HepG2 (cell line): ENCODE results near the gene GLYATL3. TPM values are rescaled to one million over a fixed set of nuclear protein-coding genes. Genes with fewer than 3 reads are reported as not detected.

Experiments
- CBX5 ChIP-seq: sonication (generic); formaldehyde crosslinking; IDR thresholded peaks from 2 replicates; pipeline ENCODE4 v1.4.0; 2020; ENCODE audit warnings: missing genetic modification reagents, borderline replicate concordance
- CHCHD3 ChIP-seq: sonication (generic); formaldehyde crosslinking; IDR thresholded peaks from 2 replicates; pipeline ENCODE4 v1.8.0; 2022; ENCODE audit warnings: mild to moderate bottlenecking, missing genetic modification reagents, moderate library complexity
- KLF13 ChIP-seq: sonication (generic); formaldehyde crosslinking; IDR thresholded peaks from 2 replicates; pipeline ENCODE4 v1.4.0; 2020; ENCODE audit warnings: mild to moderate bottlenecking, missing genetic modification reagents
- KMT2A ChIP-seq: sonication (generic); formaldehyde crosslinking; IDR thresholded peaks from 2 replicates; pipeline ENCODE4 v1.4.0; 2020; ENCODE audit warnings: missing genetic modification reagents
- MEIS1 ChIP-seq: sonication (generic); formaldehyde crosslinking; IDR thresholded peaks from 2 replicates; pipeline ENCODE4 v1.9.0; 2021; ENCODE audit warnings: mild to moderate bottlenecking, missing genetic modification reagents, moderate library complexity, borderline replicate concordance
- NR3C1 ChIP-seq: sonication (generic); formaldehyde crosslinking; IDR thresholded peaks from 2 replicates; pipeline ENCODE4 v1.4.0; 2020; ENCODE audit warnings: missing genetic modification reagents
- SRSF9 ChIP-seq: fragments of 200-400 bp; formaldehyde crosslinking; IDR thresholded peaks from 2 replicates; pipeline ENCODE4 v1.6.1; 2018; ENCODE audit warnings: borderline replicate concordance, mild to moderate bottlenecking, low read depth, low read length; ENCODE audit not compliant: insufficient read depth, poor library complexity, severe bottlenecking
- TGIF2 ChIP-seq: IDR thresholded peaks from 2 replicates; pipeline ENCODE4 v1.6.1; 2016; ENCODE audit warnings: control low read depth, missing compliant biosample characterization
- ZNF781 ChIP-seq: sonication (generic); formaldehyde crosslinking; IDR thresholded peaks from 2 replicates; pipeline ENCODE4 v1.5.1; 2020; ENCODE audit warnings: borderline replicate concordance, mild to moderate bottlenecking, missing genetic modification reagents; ENCODE audit errors: not compliant biosample characterization
- polyA plus RNA-seq, 8 experiments: library from polyadenylated mRNA; depleted of rRNA in 3 of 8; stranded (reverse) in 7 of 8; unstranded in 1 of 8; fragments of >200 nt; fragmentation: Illumina TruSeq in 4 of 8; extraction: Trizol in 4 of 8; gene quantifications; 2 replicates each; pipeline versions ENCODE4 v1.2.1 to v1.2.3, GENCODE V29; 2011 to 2016; ENCODE audit warnings: low read depth in 4 of 8, missing spikeins in 1 of 8, mixed read lengths in 1 of 8; ENCODE audit not compliant: insufficient read depth in 1 of 8
- total RNA-seq, 5 experiments: library from RNA; depleted of rRNA; stranded (reverse); fragments of >200 nt; fragmentation: Illumina TruSeq; extraction: Trizol; gene quantifications; 2 replicates each; pipeline ENCODE4 v1.2.3, GENCODE V29; 2016; ENCODE audit warnings: low read depth in 1 of 5
- TF ChIP-seq, protein P1 (sequence below): sonication (generic); formaldehyde crosslinking; IDR thresholded peaks from 2 replicates; pipeline ENCODE4 v1.8.0; 2022; ENCODE audit warnings: mild to moderate bottlenecking, missing genetic modification reagents, borderline replicate concordance
- TF ChIP-seq, protein P2 (sequence below): conservative IDR thresholded peaks from 2 replicates; pipeline ENCODE4 v1.6.1; 2018; ENCODE audit warnings: missing genetic modification reagents
- TF ChIP-seq, protein P3 (sequence below): IDR thresholded peaks from 2 replicates; pipeline ENCODE4 v1.4.0; 2020; ENCODE audit warnings: mild to moderate bottlenecking, missing genetic modification reagents
- TF ChIP-seq, protein P4 (sequence below): sonication (generic); formaldehyde crosslinking; IDR thresholded peaks from 2 replicates; pipeline ENCODE4 v1.4.0; 2020; ENCODE audit warnings: missing genetic modification reagents
- TF ChIP-seq, protein P5 (sequence below): sonication (generic); formaldehyde crosslinking; IDR thresholded peaks from 2 replicates; pipeline ENCODE4 v1.4.0; 2020; ENCODE audit warnings: missing genetic modification reagents, mild to moderate bottlenecking, borderline replicate concordance

Gene GLYATL3
- total and polyA plus RNA-seq, 2 of the 13 experiments (the other 11 are each of a cell fraction or from before 2014, with no cell fraction given) = 0.05 TPM; not detected in 1

DNA sequence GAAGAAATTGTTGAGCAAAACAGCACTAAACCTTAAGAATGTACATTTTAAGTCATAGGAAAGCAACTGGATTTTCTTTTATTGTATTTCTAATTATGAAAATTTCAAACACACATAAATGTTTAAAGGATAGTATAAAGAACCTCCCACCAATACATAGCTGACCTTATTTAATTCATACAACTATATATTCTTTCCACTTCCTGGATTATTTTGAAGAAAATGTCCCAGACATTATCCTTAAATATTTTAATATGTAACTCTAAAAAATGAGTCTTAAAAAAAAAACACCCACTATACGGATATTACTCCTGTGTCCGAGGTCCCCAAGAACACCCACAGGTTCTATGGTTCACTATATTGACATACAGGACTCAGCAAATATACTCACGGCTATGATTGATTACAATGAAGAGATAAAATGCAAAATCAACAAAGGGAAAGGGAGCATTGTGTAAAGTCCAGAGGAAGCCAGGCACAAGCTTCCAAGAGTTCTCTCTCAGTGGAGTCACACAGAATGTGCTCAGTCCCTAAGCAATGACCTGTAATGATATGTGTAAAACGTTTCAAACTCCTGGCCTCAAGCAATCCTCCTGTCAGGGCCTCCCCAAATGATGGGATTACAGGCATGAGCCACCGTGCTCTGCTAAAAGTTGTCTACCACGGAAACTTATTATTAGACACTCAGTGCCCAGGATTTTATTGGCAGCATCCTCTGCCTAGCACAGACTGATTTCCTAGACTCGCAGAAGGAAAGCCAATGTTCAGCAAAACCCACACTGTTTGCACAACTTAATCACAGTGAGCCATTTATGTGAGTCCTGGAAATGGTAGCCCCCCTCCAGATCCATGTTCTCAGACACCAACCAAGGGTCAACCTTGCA lies 23.2 kb downstream of the GLYATL3 start (continued):
- TF ChIP-seq, protein P1, sequence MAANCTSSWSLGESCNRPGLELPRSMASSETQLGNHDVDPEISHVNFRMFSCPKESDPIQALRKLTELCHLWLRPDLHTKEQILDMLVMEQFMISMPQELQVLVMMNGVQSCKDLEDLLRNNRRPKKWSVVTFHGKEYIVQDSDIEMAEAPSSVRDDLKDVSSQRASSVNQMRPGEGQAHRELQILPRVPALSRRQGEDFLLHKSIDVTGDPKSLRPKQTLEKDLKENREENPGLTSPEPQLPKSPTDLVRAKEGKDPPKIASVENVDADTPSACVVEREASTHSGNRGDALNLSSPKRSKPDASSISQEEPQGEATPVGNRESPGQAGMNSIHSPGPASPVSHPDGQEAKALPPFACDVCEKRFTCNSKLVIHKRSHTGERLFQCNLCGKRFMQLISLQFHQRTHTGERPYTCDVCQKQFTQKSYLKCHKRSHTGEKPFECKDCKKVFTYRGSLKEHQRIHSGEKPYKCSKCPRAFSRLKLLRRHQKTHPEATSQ (CRISPR knock-in tag) = peak; percentile 67; the same call in 1 of the 2 replicates
- TF ChIP-seq, protein P2, sequence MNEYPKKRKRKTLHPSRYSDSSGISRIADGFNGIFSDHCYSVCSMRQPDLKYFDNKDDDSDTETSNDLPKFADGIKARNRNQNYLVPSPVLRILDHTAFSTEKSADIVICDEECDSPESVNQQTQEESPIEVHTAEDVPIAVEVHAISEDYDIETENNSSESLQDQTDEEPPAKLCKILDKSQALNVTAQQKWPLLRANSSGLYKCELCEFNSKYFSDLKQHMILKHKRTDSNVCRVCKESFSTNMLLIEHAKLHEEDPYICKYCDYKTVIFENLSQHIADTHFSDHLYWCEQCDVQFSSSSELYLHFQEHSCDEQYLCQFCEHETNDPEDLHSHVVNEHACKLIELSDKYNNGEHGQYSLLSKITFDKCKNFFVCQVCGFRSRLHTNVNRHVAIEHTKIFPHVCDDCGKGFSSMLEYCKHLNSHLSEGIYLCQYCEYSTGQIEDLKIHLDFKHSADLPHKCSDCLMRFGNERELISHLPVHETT (CRISPR knock-in tag) = 0 out of 2 replicates have a peak, but pooled peaks have one; percentile 39
- TF ChIP-seq NR3C1 = no peak
- TF ChIP-seq ZNF781 (CRISPR knock-in tag) = peak; percentile 53
- no peak for TF ChIP-seq KLF13
- TF ChIP-seq MEIS1 (CRISPR knock-in tag) = peak; percentile 70; the same call in 1 of the 2 replicates
- peak; percentile 81; the same call in 1 of the 2 replicates for TF ChIP-seq CBX5 (CRISPR knock-in tag)
- TF ChIP-seq, protein P3, sequence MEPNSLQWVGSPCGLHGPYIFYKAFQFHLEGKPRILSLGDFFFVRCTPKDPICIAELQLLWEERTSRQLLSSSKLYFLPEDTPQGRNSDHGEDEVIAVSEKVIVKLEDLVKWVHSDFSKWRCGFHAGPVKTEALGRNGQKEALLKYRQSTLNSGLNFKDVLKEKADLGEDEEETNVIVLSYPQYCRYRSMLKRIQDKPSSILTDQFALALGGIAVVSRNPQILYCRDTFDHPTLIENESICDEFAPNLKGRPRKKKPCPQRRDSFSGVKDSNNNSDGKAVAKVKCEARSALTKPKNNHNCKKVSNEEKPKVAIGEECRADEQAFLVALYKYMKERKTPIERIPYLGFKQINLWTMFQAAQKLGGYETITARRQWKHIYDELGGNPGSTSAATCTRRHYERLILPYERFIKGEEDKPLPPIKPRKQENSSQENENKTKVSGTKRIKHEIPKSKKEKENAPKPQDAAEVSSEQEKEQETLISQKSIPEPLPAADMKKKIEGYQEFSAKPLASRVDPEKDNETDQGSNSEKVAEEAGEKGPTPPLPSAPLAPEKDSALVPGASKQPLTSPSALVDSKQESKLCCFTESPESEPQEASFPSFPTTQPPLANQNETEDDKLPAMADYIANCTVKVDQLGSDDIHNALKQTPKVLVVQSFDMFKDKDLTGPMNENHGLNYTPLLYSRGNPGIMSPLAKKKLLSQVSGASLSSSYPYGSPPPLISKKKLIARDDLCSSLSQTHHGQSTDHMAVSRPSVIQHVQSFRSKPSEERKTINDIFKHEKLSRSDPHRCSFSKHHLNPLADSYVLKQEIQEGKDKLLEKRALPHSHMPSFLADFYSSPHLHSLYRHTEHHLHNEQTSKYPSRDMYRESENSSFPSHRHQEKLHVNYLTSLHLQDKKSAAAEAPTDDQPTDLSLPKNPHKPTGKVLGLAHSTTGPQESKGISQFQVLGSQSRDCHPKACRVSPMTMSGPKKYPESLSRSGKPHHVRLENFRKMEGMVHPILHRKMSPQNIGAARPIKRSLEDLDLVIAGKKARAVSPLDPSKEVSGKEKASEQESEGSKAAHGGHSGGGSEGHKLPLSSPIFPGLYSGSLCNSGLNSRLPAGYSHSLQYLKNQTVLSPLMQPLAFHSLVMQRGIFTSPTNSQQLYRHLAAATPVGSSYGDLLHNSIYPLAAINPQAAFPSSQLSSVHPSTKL (CRISPR knock-in tag) = peak; percentile 98
- no peak for TF ChIP-seq SRSF9
- TF ChIP-seq, protein P4, sequence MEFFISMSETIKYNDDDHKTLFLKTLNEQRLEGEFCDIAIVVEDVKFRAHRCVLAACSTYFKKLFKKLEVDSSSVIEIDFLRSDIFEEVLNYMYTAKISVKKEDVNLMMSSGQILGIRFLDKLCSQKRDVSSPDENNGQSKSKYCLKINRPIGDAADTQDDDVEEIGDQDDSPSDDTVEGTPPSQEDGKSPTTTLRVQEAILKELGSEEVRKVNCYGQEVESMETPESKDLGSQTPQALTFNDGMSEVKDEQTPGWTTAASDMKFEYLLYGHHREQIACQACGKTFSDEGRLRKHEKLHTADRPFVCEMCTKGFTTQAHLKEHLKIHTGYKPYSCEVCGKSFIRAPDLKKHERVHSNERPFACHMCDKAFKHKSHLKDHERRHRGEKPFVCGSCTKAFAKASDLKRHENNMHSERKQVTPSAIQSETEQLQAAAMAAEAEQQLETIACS = no peak
- TF ChIP-seq TGIF2 (CRISPR knock-in tag) = 0 out of 2 replicates have a peak, but pooled peaks have one; percentile 52
- TF ChIP-seq, protein P5, sequence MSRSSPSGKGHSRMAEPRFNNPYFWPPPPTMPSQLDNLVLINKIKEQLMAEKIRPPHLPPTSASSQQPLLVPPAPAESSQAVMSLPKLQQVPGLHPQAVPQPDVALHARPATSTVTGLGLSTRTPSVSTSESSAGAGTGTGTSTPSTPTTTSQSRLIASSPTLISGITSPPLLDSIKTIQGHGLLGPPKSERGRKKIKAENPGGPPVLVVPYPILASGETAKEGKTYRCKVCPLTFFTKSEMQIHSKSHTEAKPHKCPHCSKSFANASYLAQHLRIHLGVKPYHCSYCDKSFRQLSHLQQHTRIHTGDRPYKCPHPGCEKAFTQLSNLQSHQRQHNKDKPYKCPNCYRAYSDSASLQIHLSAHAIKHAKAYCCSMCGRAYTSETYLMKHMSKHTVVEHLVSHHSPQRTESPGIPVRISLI (CRISPR knock-in tag) = peak; percentile 88; the same call in 1 of the 2 replicates
- no peak for TF ChIP-seq CHCHD3 (CRISPR knock-in tag)
- TF ChIP-seq KMT2A (CRISPR knock-in tag) = peak; percentile 68; the same call in 1 of the 2 replicates
